ENCODE data around the gene CALHM6.

DNA sequence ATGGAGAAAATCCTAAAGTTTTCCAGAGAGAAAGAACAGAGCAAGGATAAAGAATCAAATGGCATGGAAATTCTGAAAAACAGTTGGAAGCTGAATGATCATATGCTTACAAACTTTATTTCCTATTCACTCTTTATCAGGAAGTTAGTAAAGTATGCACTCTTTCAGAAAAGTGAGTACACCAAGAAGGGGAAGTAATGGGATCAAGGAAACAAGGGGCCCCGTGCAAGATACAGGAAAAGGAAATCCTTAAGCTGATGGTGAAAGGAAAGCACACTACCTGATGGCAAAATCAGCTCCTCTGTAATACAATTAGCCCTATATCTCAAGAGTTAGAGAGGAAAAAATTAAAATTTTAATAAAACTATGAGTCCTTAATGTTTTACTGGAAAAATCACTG lies 14.0 kb downstream of the CALHM6 start:
- TF ChIP-seq POLR2AphosphoS5 (IDR thresholded peaks at IDR 0.05) = no peak
- TF ChIP-seq, protein P1, sequence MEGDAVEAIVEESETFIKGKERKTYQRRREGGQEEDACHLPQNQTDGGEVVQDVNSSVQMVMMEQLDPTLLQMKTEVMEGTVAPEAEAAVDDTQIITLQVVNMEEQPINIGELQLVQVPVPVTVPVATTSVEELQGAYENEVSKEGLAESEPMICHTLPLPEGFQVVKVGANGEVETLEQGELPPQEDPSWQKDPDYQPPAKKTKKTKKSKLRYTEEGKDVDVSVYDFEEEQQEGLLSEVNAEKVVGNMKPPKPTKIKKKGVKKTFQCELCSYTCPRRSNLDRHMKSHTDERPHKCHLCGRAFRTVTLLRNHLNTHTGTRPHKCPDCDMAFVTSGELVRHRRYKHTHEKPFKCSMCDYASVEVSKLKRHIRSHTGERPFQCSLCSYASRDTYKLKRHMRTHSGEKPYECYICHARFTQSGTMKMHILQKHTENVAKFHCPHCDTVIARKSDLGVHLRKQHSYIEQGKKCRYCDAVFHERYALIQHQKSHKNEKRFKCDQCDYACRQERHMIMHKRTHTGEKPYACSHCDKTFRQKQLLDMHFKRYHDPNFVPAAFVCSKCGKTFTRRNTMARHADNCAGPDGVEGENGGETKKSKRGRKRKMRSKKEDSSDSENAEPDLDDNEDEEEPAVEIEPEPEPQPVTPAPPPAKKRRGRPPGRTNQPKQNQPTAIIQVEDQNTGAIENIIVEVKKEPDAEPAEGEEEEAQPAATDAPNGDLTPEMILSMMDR (IDR thresholded peaks at IDR 0.05) = no peak

Measured in stomach (tissue), 4 donors.